ENCODE measurements around the gene TGFB1. TPM values are rescaled to one million over a fixed set of nuclear protein-coding genes. Genes with fewer than 3 reads are reported as not detected.
A peak's percentile ranks its signal among the peaks of the same experiment; 100 is the strongest.

TGFB1 gene
- total RNA-seq, 1 donor from 2014 or later = 193 TPM

DNA sequence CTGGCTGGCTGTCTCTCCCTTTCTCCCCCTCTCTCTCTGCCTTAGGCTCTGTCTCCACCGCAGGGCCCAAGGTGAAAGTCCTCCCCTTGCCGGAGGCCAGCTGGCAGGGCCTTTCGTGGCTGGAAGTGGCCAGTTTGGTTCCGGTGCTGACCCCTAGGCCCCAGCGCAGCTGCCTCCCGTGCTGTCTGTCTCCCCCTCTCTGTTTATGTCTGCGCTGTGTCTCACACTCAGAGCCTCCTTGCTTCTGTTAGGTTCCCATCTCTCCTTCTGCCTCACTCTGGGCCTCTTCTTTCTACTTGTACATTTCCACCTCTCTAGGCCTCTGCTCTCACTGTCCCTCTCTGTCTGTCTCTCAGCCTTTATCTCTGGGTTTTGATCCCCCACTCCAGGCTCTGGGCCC is 30.7 kb downstream of the TGFB1 start:
- H3K9me3 Mint-ChIP-seq (ENCODE audit: unreplicated experiment) = no peaks in the 10 kb centered on the region
- peak overlapping the region; percentile 39 for H3K27ac Mint-ChIP-seq (ENCODE audit: unreplicated experiment)
- H3K4me3 Mint-ChIP-seq (ENCODE audit: unreplicated experiment) = peak overlapping the region; percentile 69
- H3K36me3 Mint-ChIP-seq (ENCODE audit: low read depth, unreplicated experiment) = peaks cover 36% of the 10 kb centered on the region
- H3K27me3 Mint-ChIP-seq (ENCODE audit: unreplicated experiment) = peaks cover 25% of the 10 kb centered on the region
- no peak for DNase-seq (ENCODE audit: low spot score)
- TF ChIP-seq, protein P1, sequence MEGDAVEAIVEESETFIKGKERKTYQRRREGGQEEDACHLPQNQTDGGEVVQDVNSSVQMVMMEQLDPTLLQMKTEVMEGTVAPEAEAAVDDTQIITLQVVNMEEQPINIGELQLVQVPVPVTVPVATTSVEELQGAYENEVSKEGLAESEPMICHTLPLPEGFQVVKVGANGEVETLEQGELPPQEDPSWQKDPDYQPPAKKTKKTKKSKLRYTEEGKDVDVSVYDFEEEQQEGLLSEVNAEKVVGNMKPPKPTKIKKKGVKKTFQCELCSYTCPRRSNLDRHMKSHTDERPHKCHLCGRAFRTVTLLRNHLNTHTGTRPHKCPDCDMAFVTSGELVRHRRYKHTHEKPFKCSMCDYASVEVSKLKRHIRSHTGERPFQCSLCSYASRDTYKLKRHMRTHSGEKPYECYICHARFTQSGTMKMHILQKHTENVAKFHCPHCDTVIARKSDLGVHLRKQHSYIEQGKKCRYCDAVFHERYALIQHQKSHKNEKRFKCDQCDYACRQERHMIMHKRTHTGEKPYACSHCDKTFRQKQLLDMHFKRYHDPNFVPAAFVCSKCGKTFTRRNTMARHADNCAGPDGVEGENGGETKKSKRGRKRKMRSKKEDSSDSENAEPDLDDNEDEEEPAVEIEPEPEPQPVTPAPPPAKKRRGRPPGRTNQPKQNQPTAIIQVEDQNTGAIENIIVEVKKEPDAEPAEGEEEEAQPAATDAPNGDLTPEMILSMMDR (IDR thresholded peaks at IDR 0.05; ENCODE audit: unreplicated experiment) = no peak
- peaks cover 46% of the 10 kb centered on the region for H3K4me1 Mint-ChIP-seq (ENCODE audit: unreplicated experiment)

DNA sequence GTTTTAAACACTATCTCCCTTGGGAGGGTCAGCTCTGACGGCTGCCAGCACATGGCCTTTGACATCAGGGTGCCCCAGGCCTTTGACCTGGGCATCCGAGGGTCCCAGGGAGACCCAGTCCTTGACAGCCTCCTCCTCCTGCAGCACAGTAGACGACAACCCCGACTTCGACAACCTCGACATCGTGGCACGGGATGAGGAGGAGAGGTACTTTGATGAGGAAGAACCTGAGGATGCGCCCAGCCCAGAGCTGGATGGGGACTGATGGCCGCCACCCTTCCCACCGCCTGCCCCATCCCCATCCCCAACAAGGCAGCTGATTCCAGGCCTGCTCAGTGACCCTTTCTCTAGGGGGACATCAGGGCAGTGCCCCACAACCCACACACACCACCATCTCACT is 31.3 kb downstream of the TGFB1 start:
- DNase-seq (ENCODE audit: low spot score) = no peak
- Mint-ChIP-seq H3K4me1 (ENCODE audit: unreplicated experiment) (peaks cover 43% of the 10 kb centered on the region), H3K27ac (ENCODE audit: unreplicated experiment) (peak overlapping the region; percentile 39), H3K9me3 (ENCODE audit: unreplicated experiment) (no peaks in the 10 kb centered on the region), H3K27me3 (ENCODE audit: unreplicated experiment) (peaks cover 21% of the 10 kb centered on the region), H3K4me3 (ENCODE audit: unreplicated experiment) (peak overlapping the region; percentile 69), H3K36me3 (ENCODE audit: low read depth, unreplicated experiment) (peaks cover 37% of the 10 kb centered on the region)
- TF ChIP-seq, protein P1 (IDR thresholded peaks at IDR 0.05; ENCODE audit: unreplicated experiment) = no peak

DNA sequence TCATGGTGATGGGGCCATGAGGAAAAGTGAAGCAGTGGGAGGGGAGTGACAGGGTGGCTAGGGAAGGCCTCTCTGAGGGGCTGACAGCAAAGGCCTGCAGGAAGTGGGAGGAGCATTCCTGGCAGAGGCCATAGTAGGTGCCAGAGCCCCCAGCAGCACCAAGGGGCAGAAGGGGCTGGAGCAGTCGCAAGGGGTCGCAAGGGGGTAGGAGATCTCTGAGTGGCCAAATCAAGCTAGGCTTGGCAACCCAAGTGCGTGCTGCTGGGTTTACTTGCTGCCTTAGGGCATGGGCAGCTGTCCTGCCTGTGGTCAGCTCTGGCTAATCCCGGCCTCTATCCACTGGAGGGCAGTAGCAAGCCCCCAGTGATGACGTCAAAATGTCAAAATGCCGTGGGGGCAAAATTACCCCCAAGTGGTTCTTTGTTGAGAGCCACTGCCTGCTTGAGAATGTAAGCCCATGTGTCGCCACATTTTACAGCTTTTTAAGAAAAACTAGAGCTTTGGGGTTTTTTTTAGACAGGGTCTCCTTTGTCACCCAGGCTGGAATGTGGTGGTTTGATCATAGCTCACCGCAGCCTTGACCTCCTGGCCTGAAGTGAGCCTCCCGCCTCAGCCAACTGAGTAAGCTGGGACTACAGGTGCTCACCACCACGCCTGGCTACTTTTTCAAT is 32.0 kb downstream of the TGFB1 start:
- peaks cover 17% of the 10 kb centered on the region for H3K27me3 Mint-ChIP-seq (ENCODE audit: unreplicated experiment)
- H3K36me3 Mint-ChIP-seq (ENCODE audit: low read depth, unreplicated experiment) = peaks cover 39% of the 10 kb centered on the region

DNA sequence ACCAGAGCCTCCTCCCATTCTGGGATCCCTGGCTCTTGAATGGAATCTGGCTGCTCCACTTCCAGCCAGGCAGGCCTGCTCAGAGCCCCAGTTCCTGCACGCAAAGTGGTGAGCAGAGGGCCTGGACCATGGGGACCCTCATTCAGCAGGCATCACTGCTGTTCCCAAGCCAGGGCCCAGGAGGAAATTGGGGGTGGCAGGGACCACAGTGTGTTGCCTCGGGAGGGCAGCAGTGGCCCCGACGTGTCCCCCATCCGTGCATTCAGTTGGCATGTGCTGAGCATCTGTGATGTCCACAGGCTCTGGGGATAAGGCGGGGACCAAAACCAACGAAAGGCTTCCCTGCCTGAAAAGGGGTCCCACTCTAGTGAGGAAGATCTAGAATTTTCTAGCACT is 32.5 kb downstream of the TGFB1 start:
- Mint-ChIP-seq H3K27me3 (ENCODE audit: unreplicated experiment) (peaks cover 13% of the 10 kb centered on the region), H3K4me1 (ENCODE audit: unreplicated experiment) (peaks cover 33% of the 10 kb centered on the region), H3K9me3 (ENCODE audit: unreplicated experiment) (no peaks in the 10 kb centered on the region), H3K27ac (ENCODE audit: unreplicated experiment) (no peak overlapping the region), H3K4me3 (ENCODE audit: unreplicated experiment) (peak overlapping the region; percentile 67), H3K36me3 (ENCODE audit: low read depth, unreplicated experiment) (peaks cover 38% of the 10 kb centered on the region)
- DNase-seq (ENCODE audit: low spot score) = no peak
- TF ChIP-seq, protein P1 (IDR thresholded peaks at IDR 0.05; ENCODE audit: unreplicated experiment) = no peak

More for the DNA sequence above, 32.0 kb downstream of the TGFB1 start:
- Mint-ChIP-seq H3K4me3 (ENCODE audit: unreplicated experiment) (peak overlapping the region; percentile 67), H3K4me1 (ENCODE audit: unreplicated experiment) (peaks cover 38% of the 10 kb centered on the region), H3K27ac (ENCODE audit: unreplicated experiment) (peak overlapping the region; percentile 52), H3K9me3 (ENCODE audit: unreplicated experiment) (no peaks in the 10 kb centered on the region)
- DNase-seq (ENCODE audit: low spot score) = peak; percentile 64
- TF ChIP-seq, protein P1 (IDR thresholded peaks at IDR 0.05; ENCODE audit: unreplicated experiment) = peak; percentile 68

DNA sequence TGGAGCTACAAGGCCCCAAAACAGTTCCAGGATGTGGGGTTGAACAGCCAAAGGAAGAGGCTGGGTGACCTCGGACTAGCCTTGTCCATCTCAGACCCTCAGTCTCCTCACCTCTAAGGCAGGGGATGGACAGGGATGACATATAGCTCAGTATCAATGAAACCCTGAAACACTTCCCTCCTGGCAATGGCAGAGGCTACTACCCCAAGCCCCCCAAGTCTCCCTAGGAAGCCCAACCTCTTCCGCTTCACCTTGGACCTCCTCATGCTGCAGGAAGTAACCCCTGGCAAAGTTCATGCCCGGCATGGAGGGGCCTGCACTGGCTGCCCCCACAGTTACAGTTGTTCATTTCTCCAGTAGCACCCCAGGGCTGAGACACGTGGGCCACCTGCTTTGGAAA is 33.2 kb downstream of the TGFB1 start:
- Mint-ChIP-seq H3K4me1 (ENCODE audit: unreplicated experiment) (peaks cover 30% of the 10 kb centered on the region), H3K9me3 (ENCODE audit: unreplicated experiment) (no peaks in the 10 kb centered on the region), H3K27me3 (ENCODE audit: unreplicated experiment) (peaks cover 11% of the 10 kb centered on the region), H3K36me3 (ENCODE audit: low read depth, unreplicated experiment) (peaks cover 40% of the 10 kb centered on the region), H3K4me3 (ENCODE audit: unreplicated experiment) (no peak overlapping the region), H3K27ac (ENCODE audit: unreplicated experiment) (no peak overlapping the region)
- DNase-seq (ENCODE audit: low spot score) = no peak
- TF ChIP-seq, protein P1 (IDR thresholded peaks at IDR 0.05; ENCODE audit: unreplicated experiment) = no peak
